GM18526 (cell line): ENCODE data around the gene POLE.

Source experiments
- POLR2A ChIP-seq: IDR thresholded peaks from 3 replicates; pipeline ENCODE4 v1.6.1; 2011; ENCODE audit not compliant: insufficient read length; ENCODE audit errors: extremely low read depth

POLE gene

GRCh38 chr12:132723015-132723763 lies 36.0 kb upstream of the POLE start:
- TF ChIP-seq POLR2A = no peak

GRCh38 chr12:132720606-132721345 lies 33.6 kb upstream of the POLE start:
- no peak for TF ChIP-seq POLR2A

- no peak for TF ChIP-seq POLR2A
Observed at GRCh38 chr12:132719954-132720324, 32.8 kb upstream of the POLE start.

GRCh38 chr12:132719141-132719953 lies 32.2 kb upstream of the POLE start:
- no peak for TF ChIP-seq POLR2A

- no peak for TF ChIP-seq POLR2A
Observed at GRCh38 chr12:132718644-132719043, 31.5 kb upstream of the POLE start.

GRCh38 chr12:132717531-132718387 lies 30.6 kb upstream of the POLE start:
- TF ChIP-seq POLR2A = no peak

GRCh38 chr12:132717011-132717410 lies 29.9 kb upstream of the POLE start:
- TF ChIP-seq POLR2A = no peak

GRCh38 chr12:132716356-132716755 lies 29.2 kb upstream of the POLE start:
- TF ChIP-seq POLR2A = no peak

GRCh38 chr12:132715874-132716273 lies 28.7 kb upstream of the POLE start:
- no peak for TF ChIP-seq POLR2A

- no peak for TF ChIP-seq POLR2A
Observed at GRCh38 chr12:132713123-132713522, 26.0 kb upstream of the POLE start.

GRCh38 chr12:132711080-132711843 lies 24.1 kb upstream of the POLE start:
- no peak for TF ChIP-seq POLR2A

- peak; percentile 89 for TF ChIP-seq POLR2A
Observed at GRCh38 chr12:132710405-132711079, 23.4 kb upstream of the POLE start, which contains the start of gene PGAM5. Gene PGAM5, plus strand, starts transcription at chr12:132710842. Its CDS starts 35 bp downstream, at chr12:132710877.

GRCh38 chr12:132710043-132710404 lies 22.9 kb upstream of the POLE start:
- no peak for TF ChIP-seq POLR2A
